ENCODE data around the gene RPS28. TPM values are rescaled to one million over a fixed set of nuclear protein-coding genes. Genes with fewer than 3 reads are reported as not detected.

The RPS28 gene
- total RNA-seq, 1 donor from 2014 or later = 1,715 TPM

DNA sequence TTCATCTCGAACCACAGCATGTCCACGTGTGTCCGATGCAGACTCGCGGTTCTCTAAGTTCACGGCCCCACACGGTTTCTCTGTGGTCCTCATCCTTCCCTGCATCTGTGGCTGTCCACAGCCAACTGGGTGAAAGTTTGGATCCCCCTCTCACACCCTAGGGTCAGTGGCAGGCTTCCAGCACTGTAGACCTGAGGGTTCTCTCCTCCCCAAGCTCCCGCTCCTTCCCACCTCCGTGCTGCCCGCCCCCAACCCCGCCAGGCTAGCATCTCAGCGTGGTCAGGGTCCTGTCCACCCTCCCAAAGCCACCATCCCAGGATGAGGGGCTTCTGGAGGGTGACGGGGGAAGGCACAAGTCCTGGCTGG, 45.6 kb downstream of the RPS28 start:
- DNase-seq (ENCODE audit: extremely low spot score, unreplicated experiment) = no peak
- no peaks in the 10 kb centered on the region for H3K9me3 Mint-ChIP-seq
- TF ChIP-seq, protein P1, sequence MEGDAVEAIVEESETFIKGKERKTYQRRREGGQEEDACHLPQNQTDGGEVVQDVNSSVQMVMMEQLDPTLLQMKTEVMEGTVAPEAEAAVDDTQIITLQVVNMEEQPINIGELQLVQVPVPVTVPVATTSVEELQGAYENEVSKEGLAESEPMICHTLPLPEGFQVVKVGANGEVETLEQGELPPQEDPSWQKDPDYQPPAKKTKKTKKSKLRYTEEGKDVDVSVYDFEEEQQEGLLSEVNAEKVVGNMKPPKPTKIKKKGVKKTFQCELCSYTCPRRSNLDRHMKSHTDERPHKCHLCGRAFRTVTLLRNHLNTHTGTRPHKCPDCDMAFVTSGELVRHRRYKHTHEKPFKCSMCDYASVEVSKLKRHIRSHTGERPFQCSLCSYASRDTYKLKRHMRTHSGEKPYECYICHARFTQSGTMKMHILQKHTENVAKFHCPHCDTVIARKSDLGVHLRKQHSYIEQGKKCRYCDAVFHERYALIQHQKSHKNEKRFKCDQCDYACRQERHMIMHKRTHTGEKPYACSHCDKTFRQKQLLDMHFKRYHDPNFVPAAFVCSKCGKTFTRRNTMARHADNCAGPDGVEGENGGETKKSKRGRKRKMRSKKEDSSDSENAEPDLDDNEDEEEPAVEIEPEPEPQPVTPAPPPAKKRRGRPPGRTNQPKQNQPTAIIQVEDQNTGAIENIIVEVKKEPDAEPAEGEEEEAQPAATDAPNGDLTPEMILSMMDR (conservative IDR thresholded peaks at IDR 0.05) = no peak
- peak overlapping the region; percentile 79 for H3K27ac Mint-ChIP-seq
- H3K4me3 Mint-ChIP-seq = peak overlapping the region; percentile 75
- H3K4me1 Mint-ChIP-seq (ENCODE audit: unreplicated experiment) = peaks cover 28% of the 10 kb centered on the region
- no peaks in the 10 kb centered on the region for H3K36me3 Mint-ChIP-seq
- peaks cover 38% of the 10 kb centered on the region for H3K27me3 Mint-ChIP-seq

GRCh38 chr19:8367327-8368001, 46.2 kb downstream of the RPS28 start:
- Mint-ChIP-seq H3K9me3 (no peaks in the 10 kb centered on the region), H3K27ac (peak overlapping the region; percentile 79), H3K4me1 (ENCODE audit: unreplicated experiment) (peaks cover 26% of the 10 kb centered on the region), H3K36me3 (no peaks in the 10 kb centered on the region), H3K27me3 (peaks cover 32% of the 10 kb centered on the region), H3K4me3 (peak overlapping the region; percentile 75)
- DNase-seq (ENCODE audit: extremely low spot score, unreplicated experiment) = peak; percentile 82
- TF ChIP-seq, protein P1 (conservative IDR thresholded peaks at IDR 0.05) = no peak

GRCh38 chr19:8370176-8371010, 49.1 kb downstream of the RPS28 start:
- TF ChIP-seq, protein P1 (conservative IDR thresholded peaks at IDR 0.05) = no peak
- DNase-seq (ENCODE audit: extremely low spot score, unreplicated experiment) = no peak
- Mint-ChIP-seq H3K9me3 (no peaks in the 10 kb centered on the region), H3K36me3 (no peaks in the 10 kb centered on the region), H3K4me3 (no peak overlapping the region), H3K27me3 (peaks cover 19% of the 10 kb centered on the region), H3K4me1 (ENCODE audit: unreplicated experiment) (peaks cover 19% of the 10 kb centered on the region), H3K27ac (no peak overlapping the region)

DNA sequence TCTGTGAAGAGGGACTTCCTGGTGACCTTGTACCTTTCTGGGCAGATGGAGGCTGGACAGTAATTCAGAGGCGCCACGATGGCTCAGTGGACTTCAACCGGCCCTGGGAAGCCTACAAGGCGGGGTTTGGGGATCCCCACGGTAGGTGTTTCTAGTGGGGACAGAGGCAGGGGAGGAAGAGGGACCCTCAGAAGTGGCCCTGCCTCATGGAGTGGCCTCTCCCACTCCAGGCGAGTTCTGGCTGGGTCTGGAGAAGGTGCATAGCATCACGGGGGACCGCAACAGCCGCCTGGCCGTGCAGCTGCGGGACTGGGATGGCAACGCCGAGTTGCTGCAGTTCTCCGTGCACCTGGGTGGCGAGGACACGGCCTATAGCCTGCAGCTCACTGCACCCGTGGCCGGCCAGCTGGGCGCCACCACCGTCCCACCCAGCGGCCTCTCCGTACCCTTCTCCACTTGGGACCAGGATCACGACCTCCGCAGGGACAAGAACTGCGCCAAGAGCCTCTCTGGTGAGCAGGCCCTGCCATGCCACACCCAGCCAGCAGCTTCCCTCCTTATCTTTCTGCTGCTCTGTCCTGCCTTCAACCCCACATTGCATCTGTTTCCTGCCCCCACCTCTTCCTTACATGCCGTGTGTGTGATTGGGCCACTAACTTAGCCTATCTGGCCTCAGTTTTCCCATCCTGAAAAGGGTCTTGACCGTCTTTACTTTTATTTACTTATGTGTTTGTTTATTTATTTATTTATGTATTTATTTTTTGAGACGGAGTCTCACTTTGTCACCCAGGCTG, 49.9 kb downstream of the RPS28 start:
- Mint-ChIP-seq H3K27ac (no peak overlapping the region), H3K4me1 (ENCODE audit: unreplicated experiment) (peaks cover 15% of the 10 kb centered on the region), H3K27me3 (peaks cover 13% of the 10 kb centered on the region), H3K9me3 (no peaks in the 10 kb centered on the region), H3K4me3 (no peak overlapping the region), H3K36me3 (no peaks in the 10 kb centered on the region)
- no peak for DNase-seq (ENCODE audit: extremely low spot score, unreplicated experiment)
- TF ChIP-seq, protein P1 (conservative IDR thresholded peaks at IDR 0.05) = no peak

Other genes starting within 250 kb of the RPS28 start
- gene FBN3, start 171.9 kb upstream of the RPS28 start, total RNA-seq (ENCODE audit: low replicate concordance) = 18.0 and 63.7 TPM in 2 replicates
- 52.8 and 56.3 TPM in 2 replicates for gene CERS4, start 112.1 kb upstream of the RPS28 start, total RNA-seq (ENCODE audit: low replicate concordance)
- 22.7 and 52.3 TPM in 2 replicates for gene CD320, start 13.1 kb upstream of the RPS28 start, total RNA-seq (ENCODE audit: low replicate concordance)
- gene NDUFA7, start 121 bp upstream of the RPS28 start, total RNA-seq (ENCODE audit: low replicate concordance) = 46.8 and 52.5 TPM in 2 replicates
- gene KANK3, start 21.8 kb downstream of the RPS28 start, total RNA-seq (ENCODE audit: low replicate concordance) = 1.6 and 3.1 TPM in 2 replicates
- gene ANGPTL4, start 42.7 kb downstream of the RPS28 start, total RNA-seq (ENCODE audit: low replicate concordance) = 4.2 and 4.7 TPM in 2 replicates
- 106 and 123 TPM in 2 replicates for gene RAB11B, start 68.9 kb downstream of the RPS28 start, total RNA-seq (ENCODE audit: low replicate concordance)
- 15.5 and 24.7 TPM in 2 replicates for gene MARCHF2, start 91.8 kb downstream of the RPS28 start, total RNA-seq (ENCODE audit: low replicate concordance)
- 197 and 317 TPM in 2 replicates for gene HNRNPM, start 123.5 kb downstream of the RPS28 start, total RNA-seq (ENCODE audit: low replicate concordance)
- 0.31 TPM in 2 replicates for gene PRAM1, start 181.1 kb downstream of the RPS28 start, total RNA-seq (ENCODE audit: low replicate concordance)
- gene ZNF414, start 192.7 kb downstream of the RPS28 start, total RNA-seq (ENCODE audit: low replicate concordance) = 19.9 and 25.4 TPM in 2 replicates